Spleen (tissue), 11 donors: Measurements from ENCODE around the gene PTPN4. TPM values are rescaled to one million over a fixed set of nuclear protein-coding genes. Genes with fewer than 3 reads are reported as not detected.

Experiments
- DNase-seq: peaks from one replicate; pipeline ENCODE4 v3.0.0-alpha.2; 2020
- H3K27ac ChIP-seq, 8 donors: fragments of 200-600 bp; sonication (generic) in 7 of 8; 1 replicate in 4 of 8; 2 replicates in 4 of 8; pipeline versions ENCODE4 v1.5.0 to v1.8.0; 2016 to 2021; ENCODE audit warnings: inconsistent platforms in 4 of 8, mild to moderate bottlenecking in 4 of 8, moderate library complexity in 1 of 8
- H3K27me3 ChIP-seq, 7 donors: fragments of 200-600 bp; sonication (generic) in 6 of 7; replicated peaks in 1 of 7; 1 replicate in 4 of 7; 2 replicates in 3 of 7; pipeline versions ENCODE4 v1.5.0 to v1.8.0; 2016 to 2021; ENCODE audit warnings: inconsistent platforms in 3 of 7, mild to moderate bottlenecking in 1 of 7
- H3K36me3 ChIP-seq, 6 donors: fragments of 200-600 bp; sonication (generic) in 5 of 6; 1 replicate in 4 of 6; 2 replicates in 2 of 6; pipeline versions ENCODE4 v1.5.0 to v1.8.0; 2016 to 2021; ENCODE audit warnings: inconsistent platforms in 2 of 6
- H3K4me1 ChIP-seq, 6 donors: fragments of 200-600 bp; sonication (generic) in 5 of 6; 1 replicate in 3 of 6; 2 replicates in 3 of 6; pipeline versions ENCODE4 v1.5.0 to v1.8.0; 2016 to 2021; ENCODE audit warnings: inconsistent platforms in 3 of 6
- H3K4me3 ChIP-seq, 8 donors: fragments of 200-600 bp; sonication (generic) in 7 of 8; 1 replicate in 4 of 8; 2 replicates in 4 of 8; pipeline versions ENCODE4 v1.5.0 to v1.8.0; 2016 to 2021; ENCODE audit warnings: inconsistent platforms in 4 of 8, mild to moderate bottlenecking in 4 of 8, moderate library complexity in 2 of 8
- H3K9me3 ChIP-seq, 8 donors: fragments of 200-600 bp; sonication (generic) in 7 of 8; 1 replicate in 4 of 8; 2 replicates in 4 of 8; pipeline versions ENCODE4 v1.5.0 to v1.8.0; 2016 to 2021; ENCODE audit warnings: inconsistent platforms in 4 of 8
- POLR2A ChIP-seq, 3 donors: fragments of 450-650 bp; IDR thresholded peaks; one replicate each; pipeline ENCODE4 v1.5.1; 2017; ENCODE audit warnings: antibody characterized with exemption in 3 of 3, mild to moderate bottlenecking in 1 of 3
- POLR2AphosphoS5 ChIP-seq, 3 donors: sonication (generic); formaldehyde crosslinking; IDR thresholded peaks; one replicate each; pipeline ENCODE4 v1.5.1; 2017; ENCODE audit warnings: antibody characterized with exemption in 3 of 3
- WGBS, 5 donors: extraction: QIAGEN DNeasy Blood & Tissue Kit in 3 of 5; methylation state at CpG; one replicate each; pipeline versions ENCODE4 v1.1.5 to v1.1.7; 2013 to 2018; 5-methylcytosine and 5-hydroxymethylcytosine counted together
- intact Hi-C: fragments of 100-400 bp; cut with DNase I; formaldehyde crosslinking; loops from one replicate; pipeline ENCODE4 v1.15.0; 2023; ENCODE audit warnings: low total_unique reads
- polyA plus RNA-seq, 3 donors: library from polyadenylated mRNA; stranded (reverse); fragments of 200-250 nt; gene quantifications; one replicate each; pipeline ENCODE4 v1.2.1, GENCODE V29; 2013
- total RNA-seq, 7 donors: library from RNA; depleted of rRNA in 3 of 7; stranded (reverse); fragments of >200 nt in 3 of 7; fragmentation: NEBNext Ultra II Directional in 4 of 7; extraction: Animal tissue kit (Norgen Biotek cat#: 25700) in 4 of 7; gene quantifications; one replicate each; pipeline versions ENCODE4 v1.1.0 to v1.2.1, GENCODE V29; 2016 to 2021
- TF ChIP-seq, protein P1 (sequence below), 11 experiments: fragments of 200-600 bp in 7 of 11; fragments of 450-650 bp in 4 of 11; sonication (generic) in 4 of 11; IDR thresholded peaks in 8 of 11; conservative IDR thresholded peaks in 3 of 11; 1 replicate in 7 of 11; 2 replicates in 4 of 11; pipeline versions ENCODE4 v1.4.0 to v1.8.0; 2016 to 2021; ENCODE audit warnings: antibody characterized with exemption in 11 of 11, inconsistent platforms in 4 of 11, mild to moderate bottlenecking in 1 of 11
- donor health status: healthy with polysubstance abuse.
- donor health status: DM: no; HTN: no; CAD: no; lungs with moderate emphysema.
- donor health status: DM: no; HTN: no; CAD: no.
- donor health status: Bipolar disorder and iron deficiency.
- donor health status: healthy.
- donor health status: DM: no; HTN: no; CAD: no.
- donor health status: DM: yes; HTN: yes; CAD: no.

PTPN4 gene
- total and polyA plus RNA-seq, 10 donors, result 2.4 to 50.9 (median 37.1) TPM

DNA sequence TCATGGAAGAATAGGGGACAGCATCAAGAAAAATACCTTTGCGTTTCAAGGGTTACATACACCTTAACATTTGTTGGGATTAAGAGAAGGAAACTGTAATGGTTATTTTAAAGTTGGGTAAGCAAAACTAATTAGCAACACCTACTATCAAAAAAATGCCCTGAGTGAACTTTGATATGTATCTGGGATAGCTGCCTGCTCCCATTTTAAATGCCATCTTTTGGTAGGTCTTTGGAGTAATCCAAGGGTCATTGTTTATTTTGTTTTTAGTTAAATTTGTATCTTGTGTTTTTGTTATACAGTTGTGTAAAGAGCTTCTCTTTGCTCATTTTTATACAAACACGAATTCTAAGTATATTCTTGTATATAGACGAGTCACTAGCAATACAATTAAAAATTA lies 9.9 kb downstream of the PTPN4 start:
- intact Hi-C loops, result no loop called here
- H3K36me3 ChIP-seq, result no peaks in the 10 kb centered on the region
- no peak overlapping the region for H3K27ac ChIP-seq
- peaks cover 0 to 30% (median 1%) of the 10 kb centered on the region in 6 donors for H3K4me1 ChIP-seq
- DNase-seq, result no peak
- no peaks in the 10 kb centered on the region for H3K27me3 ChIP-seq
- 90 to 99% (median 95%) methylated on average over 3 of the region's 3 CpGs for WGBS, 5 donors
- H3K9me3 ChIP-seq, result no peaks in the 10 kb centered on the region
- TF ChIP-seq POLR2AphosphoS5 (IDR thresholded peaks at IDR 0.05), result no peak
- TF ChIP-seq, protein P1, sequence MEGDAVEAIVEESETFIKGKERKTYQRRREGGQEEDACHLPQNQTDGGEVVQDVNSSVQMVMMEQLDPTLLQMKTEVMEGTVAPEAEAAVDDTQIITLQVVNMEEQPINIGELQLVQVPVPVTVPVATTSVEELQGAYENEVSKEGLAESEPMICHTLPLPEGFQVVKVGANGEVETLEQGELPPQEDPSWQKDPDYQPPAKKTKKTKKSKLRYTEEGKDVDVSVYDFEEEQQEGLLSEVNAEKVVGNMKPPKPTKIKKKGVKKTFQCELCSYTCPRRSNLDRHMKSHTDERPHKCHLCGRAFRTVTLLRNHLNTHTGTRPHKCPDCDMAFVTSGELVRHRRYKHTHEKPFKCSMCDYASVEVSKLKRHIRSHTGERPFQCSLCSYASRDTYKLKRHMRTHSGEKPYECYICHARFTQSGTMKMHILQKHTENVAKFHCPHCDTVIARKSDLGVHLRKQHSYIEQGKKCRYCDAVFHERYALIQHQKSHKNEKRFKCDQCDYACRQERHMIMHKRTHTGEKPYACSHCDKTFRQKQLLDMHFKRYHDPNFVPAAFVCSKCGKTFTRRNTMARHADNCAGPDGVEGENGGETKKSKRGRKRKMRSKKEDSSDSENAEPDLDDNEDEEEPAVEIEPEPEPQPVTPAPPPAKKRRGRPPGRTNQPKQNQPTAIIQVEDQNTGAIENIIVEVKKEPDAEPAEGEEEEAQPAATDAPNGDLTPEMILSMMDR (IDR thresholded peaks at IDR 0.05 in 8 of 11, conservative IDR thresholded peaks at IDR 0.05 in 3 of 11), result no peak
- H3K4me3 ChIP-seq, result no peak overlapping the region

DNA sequence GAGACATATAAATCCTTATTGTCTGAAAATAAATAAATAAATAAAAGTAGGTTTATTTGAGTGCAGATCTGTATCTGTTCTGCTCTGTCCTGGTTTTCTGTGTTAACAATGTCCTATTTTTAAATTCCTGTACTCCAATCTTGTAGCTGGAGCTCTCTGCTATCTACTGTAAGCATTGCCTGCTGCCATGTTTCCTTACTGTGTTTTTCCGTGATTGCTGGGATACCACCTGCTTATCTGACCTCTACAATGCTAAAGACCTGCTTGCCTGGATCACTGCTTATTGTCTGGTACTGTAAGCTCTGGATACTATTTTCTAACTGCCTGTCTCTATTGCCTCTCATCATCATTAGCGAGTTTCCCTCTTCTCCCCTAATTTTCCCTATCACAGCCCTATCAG lies 11.6 kb downstream of the PTPN4 start:
- no peak for TF ChIP-seq POLR2A (IDR thresholded peaks at IDR 0.05)
- TF ChIP-seq, protein P1 (IDR thresholded peaks at IDR 0.05 in 8 of 11, conservative IDR thresholded peaks at IDR 0.05 in 3 of 11), result no peak
- TF ChIP-seq POLR2AphosphoS5 (IDR thresholded peaks at IDR 0.05), result no peak
- Histone ChIP-seq H3K36me3 (no peaks in the 10 kb centered on the region), H3K4me3 (no peak overlapping the region), H3K27ac (no peak overlapping the region), H3K4me1 (peaks cover 0 to 27% (median 0%) of the 10 kb centered on the region in 6 donors), H3K9me3 (no peaks in the 10 kb centered on the region), H3K27me3 (no peaks in the 10 kb centered on the region)
- 69 to 94% (median 92%) methylated on average over 2 of the region's 2 CpGs for WGBS, 5 donors
- intact Hi-C loops, result no loop called here
- no peak for DNase-seq

DNA sequence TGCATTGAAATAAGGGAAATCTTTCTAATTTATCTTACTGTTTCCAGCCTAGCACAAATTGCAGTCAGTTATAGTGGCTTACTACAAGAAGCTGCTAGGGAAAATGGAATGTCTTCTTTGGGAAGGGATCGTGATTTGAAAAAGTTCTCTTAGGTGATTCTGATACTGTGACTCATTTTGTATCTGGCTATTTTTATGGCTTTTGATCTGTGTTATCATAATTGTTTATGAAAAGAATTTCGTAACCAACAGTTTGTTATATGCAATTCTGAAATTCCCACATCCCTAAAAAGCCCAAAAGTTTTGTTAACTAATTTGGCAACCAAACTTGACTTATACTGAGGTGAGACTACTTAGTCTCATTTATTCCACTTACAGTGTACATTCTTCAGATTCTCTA lies 12.4 kb downstream of the PTPN4 start:
- no peak overlapping the region for H3K27ac ChIP-seq
- no peaks in the 10 kb centered on the region for H3K27me3 ChIP-seq
- no peak overlapping the region for H3K4me3 ChIP-seq
- no peaks in the 10 kb centered on the region for H3K9me3 ChIP-seq
- TF ChIP-seq POLR2AphosphoS5 (IDR thresholded peaks at IDR 0.05), result no peak
- TF ChIP-seq, protein P1 (IDR thresholded peaks at IDR 0.05 in 8 of 11, conservative IDR thresholded peaks at IDR 0.05 in 3 of 11), result no peak
- TF ChIP-seq POLR2A (IDR thresholded peaks at IDR 0.05), result no peak
- peaks cover 0 to 25% (median 0%) of the 10 kb centered on the region in 6 donors for H3K4me1 ChIP-seq
- 86 to 98% (median 92%) methylated on average over 2 of the region's 2 CpGs for WGBS, 5 donors
- H3K36me3 ChIP-seq, result no peaks in the 10 kb centered on the region
- intact Hi-C loops, result no loop called here
- no peak for DNase-seq

DNA sequence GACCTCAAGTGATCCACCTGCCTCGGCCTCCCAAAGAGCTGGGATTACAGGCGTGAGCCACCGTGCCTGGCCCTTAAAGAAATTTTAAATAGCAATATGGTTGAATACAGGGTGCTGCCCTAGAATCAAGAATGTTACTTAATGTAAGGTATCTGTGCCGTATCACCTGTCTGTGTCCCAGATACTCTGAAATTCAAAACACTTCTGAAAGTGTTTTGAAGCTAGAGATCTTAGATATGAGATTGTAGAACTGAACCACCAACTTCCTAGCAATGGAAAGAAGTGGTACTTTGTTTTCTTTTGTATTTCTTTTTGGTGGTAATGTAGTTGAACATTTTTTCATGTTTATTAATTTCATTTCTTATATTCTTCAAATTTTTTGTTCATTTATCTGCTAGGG lies 13.0 kb downstream of the PTPN4 start:
- no peak overlapping the region for H3K27ac ChIP-seq

More for the DNA sequence above, 13.0 kb downstream of the PTPN4 start:
- no peaks in the 10 kb centered on the region for H3K27me3 ChIP-seq
- TF ChIP-seq POLR2A (IDR thresholded peaks at IDR 0.05), result no peak
- TF ChIP-seq, protein P1 (IDR thresholded peaks at IDR 0.05 in 8 of 11, conservative IDR thresholded peaks at IDR 0.05 in 3 of 11), result no peak
- TF ChIP-seq POLR2AphosphoS5 (IDR thresholded peaks at IDR 0.05), result no peak
- intact Hi-C loops, result no loop called here
- no peaks in the 10 kb centered on the region for H3K36me3 ChIP-seq
- WGBS, 5 donors, result 88 to 93% (median 92%) methylated on average over 4 of the region's 4 CpGs
- peaks cover 0 to 22% (median 0%) of the 10 kb centered on the region in 6 donors for H3K4me1 ChIP-seq
- DNase-seq, result no peak
- no peaks in the 10 kb centered on the region for H3K9me3 ChIP-seq
- no peak overlapping the region for H3K4me3 ChIP-seq
